ENCODE data around the gene TRIM31.

Gene TRIM31

DNA sequence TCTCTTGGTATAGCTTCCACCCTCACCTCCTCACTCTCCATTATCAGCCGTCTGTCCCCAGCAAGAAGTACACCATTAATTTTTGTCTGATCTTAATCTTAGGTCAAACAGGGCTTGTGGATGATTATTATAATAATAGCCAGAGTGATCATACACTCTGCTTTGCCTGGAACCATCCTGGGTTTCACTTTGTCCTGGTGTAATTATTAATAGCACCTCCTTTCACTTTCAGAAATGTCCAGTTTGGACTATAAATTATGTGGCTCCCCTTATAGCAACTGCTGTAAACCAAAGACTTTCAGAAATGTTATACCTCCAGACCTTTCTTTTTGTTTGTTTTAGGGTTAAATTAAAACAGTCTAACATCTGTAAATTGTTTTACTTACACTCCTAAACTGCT, 951 bp upstream of the TRIM31 start:
- no peak for DNase-seq (ENCODE audit: low read depth)

DNA sequence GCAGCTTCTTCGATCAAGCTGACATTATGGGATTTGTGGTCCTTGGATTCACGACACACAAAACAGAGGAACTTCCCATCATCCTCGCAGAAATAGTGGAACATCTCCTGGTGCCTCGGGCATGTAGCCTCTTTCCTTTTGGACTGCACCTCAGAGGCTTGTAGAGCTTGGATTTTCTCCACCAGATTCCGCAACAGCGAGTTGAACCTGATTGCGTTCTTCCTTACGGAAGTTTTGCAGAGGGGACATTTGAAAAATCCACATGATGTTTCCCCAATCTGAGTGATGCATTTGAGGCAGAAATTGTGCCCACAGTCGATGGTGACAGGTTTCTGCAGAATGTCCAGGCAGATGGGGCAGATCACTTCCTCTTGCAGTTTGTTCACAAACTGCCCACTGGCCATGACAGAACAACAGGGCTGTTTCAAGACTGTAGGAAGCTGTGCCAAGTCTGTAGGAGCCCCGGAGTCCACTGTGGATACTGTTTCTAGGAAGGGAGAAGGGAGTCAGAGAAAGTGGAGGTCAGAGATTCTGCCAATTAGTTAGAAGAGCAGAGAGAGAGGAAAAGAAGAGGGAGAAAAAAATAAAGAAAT, 392 bp downstream of the TRIM31 start:
- DNase-seq (ENCODE audit: low read depth) = no peak

DNA sequence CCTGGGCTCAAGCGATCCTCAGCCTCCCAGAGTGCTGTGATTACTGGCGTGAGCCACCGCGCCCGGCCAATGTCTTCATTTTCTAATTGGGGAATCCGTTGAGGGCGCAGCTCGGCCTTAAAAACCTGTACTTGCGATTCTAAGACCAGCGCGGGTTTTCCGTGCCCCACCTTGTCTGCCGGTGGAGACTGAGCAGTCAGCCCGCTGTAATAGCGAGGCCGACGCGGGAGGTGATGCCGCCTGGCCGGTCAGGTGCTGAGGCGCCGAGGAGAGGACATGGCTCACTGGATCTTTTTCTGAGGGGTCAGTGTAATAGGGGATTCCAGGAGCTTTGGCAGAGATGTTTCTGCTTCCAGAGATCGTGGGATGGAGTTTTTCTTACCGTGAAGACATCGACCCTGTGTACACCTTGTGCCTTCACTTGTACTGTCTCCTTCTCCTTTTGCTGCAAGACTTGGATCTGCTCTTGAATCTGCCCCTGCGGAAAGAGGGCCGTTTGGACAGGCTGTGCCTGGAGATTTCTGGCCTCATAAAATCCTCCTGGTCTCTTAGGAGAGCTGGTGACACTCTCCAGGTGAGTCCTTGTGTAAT, 1.5 kb downstream of the TRIM31 start:
- no peak for DNase-seq (ENCODE audit: low read depth)

DNA sequence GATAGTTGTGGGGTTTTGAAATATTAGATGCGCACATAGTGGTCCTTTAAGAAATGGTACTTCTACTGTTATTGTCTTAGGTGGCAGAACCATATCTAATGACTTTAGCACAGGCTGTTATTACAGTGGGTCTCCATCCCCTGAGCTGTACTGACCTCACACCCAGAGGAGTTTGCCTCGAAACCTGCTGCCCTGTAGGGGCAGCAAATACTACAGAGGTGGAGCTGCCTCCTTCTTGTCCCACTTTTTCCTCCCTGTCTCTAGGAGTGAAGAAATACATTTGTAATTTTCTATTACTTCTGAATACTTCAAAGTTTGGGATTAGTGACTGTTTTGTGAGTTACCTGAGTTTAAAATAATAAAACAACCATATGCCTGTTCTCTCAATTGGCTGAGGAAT, 8.2 kb downstream of the TRIM31 start:
- DNase-seq (ENCODE audit: low read depth) = no peak

DNA sequence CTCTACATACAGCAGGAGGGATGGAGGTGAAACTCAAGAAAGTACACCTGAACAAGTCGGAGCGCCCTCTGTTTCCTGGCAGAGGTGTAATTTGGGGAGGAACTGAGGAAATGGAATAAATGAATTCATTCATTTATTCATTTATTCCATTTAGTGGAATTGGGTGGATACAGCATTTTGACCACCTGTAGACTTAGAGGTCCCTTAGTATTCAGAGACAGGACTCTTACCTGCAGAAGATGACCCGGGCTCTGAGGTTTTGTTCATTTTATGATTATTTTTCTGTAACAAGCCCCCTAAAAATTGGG, 9.1 kb downstream of the TRIM31 start:
- no peak for DNase-seq (ENCODE audit: low read depth)

DNA sequence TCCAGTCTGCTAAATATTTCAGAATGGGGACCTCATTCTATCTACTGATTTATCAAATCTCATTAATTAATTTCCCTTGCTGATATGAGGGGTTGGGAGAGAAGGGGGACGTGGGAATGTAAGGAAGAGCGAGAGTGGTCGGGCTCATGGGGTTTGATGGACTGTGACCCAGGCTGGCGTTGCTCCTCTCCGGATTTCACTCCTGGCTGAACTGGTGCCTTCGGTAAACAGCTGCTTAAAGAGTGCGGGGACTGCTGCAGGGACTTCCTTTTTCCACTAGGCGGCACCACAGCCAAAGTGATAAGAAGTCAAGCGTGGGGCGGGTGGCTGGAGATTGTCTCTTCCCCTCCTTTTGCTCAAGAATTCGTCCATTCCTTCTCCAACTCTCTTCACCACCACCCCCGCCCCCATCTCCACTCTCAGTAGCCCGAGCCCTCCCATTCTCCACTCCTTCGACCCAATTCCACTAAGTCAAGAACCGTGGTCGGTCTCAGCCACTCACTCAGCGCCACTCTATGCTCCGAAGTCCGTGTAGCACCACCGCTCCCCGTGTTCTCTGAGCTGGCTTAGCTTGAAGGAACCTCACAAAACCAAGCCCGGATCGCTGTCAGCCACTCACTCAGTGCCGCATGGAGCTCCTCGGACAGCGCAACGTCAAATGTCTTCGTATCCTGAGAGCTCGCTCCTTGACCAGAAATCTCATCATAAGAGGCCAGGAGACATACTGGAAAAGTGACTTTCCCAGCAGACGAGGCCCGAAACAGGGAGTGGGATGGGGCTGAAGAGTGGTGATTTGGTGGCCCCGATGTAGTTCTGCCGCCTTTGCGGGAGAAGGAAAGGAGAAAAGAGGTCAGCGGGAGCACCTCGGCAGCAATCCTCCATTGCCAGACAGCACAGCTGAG, 9.7 kb downstream of the TRIM31 start:
- peak; percentile 89 for DNase-seq (ENCODE audit: low read depth)

DNA sequence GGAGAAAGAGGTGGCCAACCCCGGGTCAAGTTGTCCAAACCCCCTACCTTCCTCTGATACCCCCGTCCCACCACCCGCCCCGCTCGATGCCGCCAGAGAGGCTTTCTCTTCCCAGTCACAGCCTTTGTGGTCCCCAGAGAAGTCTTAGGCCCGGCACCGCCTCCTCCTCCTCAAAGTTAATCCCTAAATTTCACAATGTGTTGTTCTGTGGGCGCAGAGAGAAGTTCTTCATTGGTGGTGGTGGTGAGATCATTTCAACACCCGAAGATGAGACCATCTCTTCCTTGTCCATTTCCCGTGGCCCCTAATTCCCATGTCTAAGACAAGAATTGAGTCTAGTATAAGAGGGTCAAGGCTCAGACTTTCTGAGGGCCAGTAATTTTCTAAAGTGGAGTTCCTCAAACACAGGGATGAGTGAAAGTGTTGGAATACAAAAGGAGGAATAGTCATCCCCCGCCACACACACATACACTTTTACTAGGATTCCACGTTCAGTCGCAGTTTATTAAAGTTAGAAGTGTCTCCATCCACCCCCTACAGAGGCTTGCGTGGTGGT, 10.4 kb downstream of the TRIM31 start:
- peak; percentile 90 for DNase-seq (ENCODE audit: low read depth)

DNA sequence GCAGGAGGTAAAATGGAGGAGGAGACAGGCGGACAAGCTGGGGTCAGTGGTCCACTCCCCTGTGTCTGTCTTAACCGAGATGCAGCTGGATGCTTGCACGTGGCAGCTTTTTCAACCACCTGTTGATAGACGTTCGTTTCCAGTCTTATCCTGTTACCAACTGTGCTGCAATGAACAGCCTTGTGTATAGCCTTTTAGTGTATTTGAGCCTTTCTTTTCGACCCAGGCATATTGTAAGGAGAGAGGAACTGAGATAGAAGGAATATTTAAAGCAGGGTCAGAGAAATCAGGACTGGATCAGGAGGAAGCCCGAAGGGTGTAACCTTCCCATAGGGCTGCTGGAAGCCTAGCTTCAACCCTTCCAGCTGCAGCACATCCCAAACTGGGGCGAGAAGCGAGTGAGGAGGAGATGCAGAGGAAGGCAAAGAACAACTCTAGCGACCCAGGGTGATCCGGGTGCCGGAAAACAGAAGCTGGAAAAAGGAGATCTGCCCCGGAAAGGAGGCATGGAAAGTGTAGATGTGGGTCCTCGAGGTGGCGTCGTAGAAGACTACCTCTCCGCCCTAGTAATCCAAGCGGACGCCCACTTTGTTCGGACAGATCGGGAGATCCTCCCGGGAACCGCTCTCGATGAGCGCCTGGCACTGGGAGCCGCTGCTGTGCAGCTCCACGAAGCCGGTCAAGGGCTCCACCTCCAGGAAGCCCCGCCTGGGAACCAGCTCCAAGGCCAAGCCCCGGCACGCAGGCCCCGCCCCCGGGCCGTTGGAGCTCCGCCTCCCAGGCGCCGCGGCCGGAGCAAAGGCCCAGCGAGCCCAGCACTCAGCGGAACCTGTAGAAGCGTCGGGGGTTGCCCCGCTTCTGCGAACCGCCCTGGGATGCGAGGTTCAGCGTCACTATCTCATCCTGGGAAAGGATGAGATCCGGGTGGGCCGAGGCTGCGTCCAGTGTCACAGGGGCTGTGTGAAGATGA, 11.2 kb downstream of the TRIM31 start:
- DNase-seq (ENCODE audit: low read depth) = peak; percentile 82

DNA sequence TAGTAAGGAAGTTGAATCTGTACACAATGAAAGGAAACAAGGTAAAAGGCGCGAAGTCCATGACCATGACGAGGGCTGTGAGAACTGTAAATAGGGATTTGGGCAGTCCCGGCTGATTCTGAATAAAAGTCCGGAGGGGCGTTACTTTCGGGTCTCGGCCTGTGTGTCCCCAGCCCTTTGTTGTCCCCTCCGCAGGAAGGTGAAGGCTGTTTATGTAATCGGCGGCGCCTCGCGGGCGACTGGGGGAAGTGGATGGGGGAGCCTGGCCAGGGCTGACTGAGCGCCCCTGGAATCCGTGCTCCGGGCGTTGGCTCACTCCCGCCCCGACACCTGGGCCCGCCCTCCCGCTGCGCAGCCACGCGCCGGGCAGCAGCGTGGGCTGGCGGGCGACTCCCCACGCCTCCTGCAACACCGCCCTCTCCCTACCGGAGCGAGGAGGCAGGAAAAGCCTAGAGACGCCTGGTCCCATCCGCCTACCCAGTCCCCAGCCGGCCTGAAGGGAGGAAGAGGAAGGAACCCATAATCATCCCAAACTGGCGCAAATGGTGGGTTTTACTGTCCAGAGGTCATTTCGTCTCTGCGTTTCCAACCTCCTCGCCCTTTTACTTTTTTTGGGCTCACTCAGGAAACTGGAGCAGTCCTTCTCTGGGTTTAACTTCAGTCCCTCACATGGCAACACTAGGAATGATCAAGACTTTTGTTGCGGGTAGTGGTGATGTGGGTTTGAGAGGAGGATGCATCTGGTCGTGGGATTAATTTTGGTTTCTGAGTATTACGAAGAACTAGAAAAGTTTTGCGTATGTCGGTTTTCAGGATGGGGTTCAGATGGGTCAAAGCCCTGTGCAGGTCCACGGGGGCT, 12.1 kb downstream of the TRIM31 start:
- no peak for DNase-seq (ENCODE audit: low read depth)

DNA sequence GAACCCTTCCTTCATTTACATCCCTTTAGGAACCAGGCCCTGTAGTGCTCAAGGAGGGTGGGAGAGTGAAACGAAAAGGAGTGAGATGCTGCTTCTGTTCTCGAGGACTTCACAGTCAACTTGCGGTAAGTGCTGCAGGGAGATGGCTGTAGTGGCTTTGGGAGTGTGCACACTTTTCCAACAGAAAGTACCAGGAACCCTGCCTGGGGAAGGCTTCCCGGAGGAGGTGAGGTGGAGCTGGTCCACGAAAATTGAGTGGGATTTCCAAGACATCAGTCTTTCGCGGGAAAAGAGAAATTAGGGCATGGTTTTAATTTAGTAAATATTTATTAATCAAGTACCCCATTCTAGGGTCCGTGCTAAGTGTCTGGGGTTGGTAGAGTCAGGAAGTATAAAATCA, 12.7 kb downstream of the TRIM31 start:
- no peak for DNase-seq (ENCODE audit: low read depth)

DNA sequence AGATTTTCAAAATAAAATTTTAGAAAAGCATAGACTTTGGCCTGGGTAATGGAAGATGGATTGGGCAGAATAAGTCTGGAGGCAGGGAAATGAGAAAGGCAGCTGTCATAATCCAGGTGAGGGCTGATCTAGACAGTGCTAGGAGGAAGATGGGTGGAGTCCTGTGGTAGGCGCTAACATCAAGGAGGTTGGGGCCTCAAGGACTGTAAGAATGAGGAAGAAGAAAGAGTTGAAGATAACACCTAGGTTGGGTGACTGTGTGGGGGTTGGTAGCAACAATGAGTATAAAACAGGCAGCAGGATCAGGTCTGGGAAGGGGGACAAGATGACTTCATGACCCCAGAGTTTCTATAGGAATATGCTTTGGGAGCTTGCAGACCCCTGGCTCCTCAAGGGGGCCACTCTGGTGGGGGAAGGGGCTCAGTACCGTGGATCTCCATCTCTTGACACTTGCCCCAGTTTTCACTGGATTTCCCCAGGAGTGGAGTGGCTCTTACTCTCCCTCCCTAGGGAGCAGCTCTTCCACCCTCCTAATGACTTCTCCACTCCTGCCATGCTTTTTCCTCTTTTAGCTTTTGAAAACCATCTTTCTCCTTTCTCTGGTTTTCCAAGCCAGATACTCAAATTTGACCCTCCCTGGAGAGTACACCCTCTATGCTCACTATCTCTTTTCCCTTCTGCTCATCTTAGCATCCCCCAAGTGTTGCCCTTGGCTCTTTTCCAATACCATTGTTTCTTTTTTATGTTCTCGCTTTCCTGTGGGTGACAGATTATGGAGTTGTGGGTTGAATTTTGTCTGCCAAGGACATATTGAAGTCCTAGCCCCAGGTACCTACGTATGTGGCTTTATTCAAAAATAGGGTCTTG, 14.8 kb downstream of the TRIM31 start:
- DNase-seq (ENCODE audit: low read depth) = no peak

DNA sequence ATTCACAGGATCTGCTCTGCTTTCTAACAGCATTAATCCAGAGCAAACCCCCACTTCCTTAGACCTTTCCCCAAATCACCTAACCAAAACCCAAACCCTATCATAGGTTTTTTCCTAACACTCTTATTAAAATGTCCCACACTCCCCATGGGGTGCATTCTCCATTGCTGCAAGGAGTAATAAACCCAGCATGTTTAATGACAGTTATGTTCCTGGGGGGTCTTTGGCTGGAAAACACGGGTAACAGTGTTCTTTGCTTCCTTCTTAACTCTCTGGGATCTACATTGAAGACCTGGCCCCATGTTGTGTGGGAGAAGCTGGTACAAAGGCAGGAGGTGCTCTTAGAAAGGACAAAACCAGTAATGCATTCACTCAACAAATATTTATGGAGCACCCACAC, 16.1 kb downstream of the TRIM31 start:
- no peak for DNase-seq (ENCODE audit: low read depth)

DNA sequence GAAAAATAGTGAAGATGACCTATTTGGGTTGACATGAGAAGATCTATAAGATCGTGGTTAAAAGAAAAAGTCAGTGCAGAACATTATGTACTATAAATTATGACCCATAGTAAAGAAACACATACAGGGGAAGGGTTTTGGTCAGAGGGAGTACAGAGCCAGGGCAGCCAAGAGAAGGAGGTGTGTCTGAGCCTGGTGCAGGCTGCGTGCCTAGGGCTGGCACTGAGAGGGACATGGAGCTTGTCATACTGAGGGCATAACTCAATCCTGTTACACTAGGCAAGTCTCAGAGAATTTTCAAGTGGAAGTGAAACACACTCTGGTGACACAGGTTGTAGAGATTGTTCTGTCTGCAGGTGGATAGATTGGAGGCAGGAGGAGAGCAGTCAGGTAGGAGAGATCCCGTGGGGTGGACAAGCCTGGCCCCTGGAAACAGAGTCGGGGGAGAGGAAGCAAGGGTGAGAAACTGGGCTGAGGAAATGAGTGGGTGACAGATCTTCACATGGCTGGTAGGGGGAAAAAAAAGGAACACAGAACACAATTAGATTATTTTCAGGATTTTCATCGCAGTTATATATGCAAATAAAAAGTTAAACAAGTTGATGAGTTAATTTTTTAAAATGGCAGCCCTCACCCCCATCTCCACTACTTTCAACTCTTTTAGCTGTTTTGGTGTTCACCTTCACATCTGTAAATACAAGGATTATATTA, 18.8 kb downstream of the TRIM31 start:
- no peak for DNase-seq (ENCODE audit: low read depth)

DNA sequence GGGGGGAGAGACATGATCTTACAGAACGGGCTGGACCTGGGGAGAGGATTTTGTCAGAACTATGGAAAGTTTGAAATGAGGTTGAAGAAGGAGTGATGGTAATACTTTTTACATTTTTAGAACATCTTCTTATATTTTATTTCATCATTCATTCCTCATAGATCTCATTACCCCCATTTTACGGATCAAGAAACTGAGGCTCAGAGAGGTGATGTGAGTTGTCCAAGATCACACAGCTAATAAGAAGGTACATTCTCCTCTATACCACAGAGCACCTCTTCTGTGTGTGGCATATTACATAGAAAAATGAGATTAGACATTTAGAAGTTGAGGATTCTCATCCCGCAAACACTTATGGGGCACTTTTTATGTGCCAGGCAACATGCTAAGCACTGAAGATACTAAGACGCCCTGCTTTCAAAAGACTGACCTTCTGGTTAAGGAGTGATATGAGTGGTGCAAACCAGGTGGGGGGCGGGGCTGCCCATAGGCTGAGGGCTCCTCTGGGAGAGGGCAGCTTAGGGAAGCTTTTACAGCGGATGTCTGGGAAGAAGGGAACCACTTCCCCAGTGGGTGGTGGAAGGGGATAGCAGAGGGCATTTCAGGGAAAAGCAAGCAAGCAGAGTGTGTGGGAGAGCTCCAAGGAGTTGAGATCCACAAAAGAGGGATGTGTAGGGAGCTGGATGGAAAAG, 19.9 kb downstream of the TRIM31 start:
- no peak for DNase-seq (ENCODE audit: low read depth)

DNA sequence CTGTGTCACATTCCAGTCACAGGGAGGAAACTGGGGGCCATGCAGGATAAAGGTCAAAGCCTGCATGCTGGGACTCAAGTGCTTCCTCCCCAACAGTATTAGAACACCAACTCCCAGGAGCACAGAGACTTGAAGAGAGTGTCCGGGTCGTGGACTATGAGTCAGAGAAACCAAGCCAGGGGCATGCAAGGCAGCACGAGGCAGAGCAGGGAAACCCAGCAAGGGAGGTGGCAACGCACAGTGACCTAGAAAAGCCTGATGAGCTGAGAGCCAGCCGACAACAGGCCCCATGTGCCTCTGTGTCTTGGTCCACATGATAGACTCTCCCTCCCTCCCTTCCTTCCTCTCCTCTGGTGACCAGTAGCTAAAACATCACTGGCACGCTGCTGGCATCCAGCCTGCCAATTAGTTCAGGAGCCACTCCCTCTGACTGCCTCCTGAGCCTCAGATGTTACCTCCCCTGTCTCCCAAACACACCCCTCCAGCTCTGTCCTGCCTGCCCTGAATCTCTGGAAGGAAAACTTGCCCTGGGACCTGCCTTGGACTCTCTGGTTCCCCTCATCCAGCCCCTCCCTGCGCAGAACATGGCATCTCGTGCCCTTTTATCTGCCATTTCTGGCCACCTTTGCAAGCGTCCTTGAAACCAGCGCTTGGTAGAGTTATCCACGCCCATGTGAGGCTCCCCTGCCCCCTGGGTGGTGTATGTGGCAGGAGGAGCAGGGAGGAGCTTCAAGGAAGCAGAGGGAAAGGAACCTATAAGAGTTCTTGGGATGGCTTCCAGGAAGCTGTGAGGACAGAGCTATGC, 21.1 kb downstream of the TRIM31 start:
- peak; percentile 45 for DNase-seq (ENCODE audit: low read depth)

DNA sequence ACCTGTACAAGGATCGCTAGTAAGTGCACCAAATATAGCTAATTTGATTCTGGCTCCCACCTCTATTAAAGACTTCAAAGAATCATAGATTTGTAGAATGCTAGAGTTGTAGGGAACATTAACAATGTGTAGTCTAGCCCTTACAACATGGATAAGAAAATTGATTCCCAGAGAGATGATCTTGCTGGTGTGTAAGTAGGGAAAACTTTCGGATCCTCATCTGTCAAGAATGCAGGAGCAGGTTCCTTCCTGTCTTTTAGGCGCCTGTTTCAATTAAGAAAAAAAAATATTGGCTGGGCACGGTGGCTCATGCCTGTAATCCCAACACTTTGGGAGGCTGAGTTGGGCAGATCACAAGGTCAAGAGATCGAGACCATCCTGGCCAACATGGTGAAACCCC, 25.0 kb downstream of the TRIM31 start:
- DNase-seq (ENCODE audit: low read depth) = no peak

DNA sequence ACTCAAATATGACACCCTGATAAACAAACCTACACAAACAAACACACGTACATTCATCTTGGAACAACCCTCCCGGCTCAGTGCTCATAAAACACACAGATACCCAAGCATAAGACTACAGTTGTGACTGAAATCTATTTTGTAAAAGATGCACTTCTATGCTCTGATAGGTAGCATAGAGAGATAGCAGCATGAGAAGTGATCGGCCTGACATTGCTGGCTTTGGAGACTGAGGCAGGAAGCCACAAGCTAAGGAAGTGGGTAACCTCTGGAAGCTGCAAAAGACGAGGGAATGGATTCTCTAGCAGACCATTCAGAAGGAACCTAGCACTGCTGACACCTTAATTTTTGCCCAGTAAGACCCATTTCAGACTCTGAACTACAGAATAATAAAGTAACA, 35.7 kb downstream of the TRIM31 start:
- DNase-seq (ENCODE audit: low read depth) = no peak

Measured in iris pigment epithelial cell (primary cell).